Suprapubic skin (tissue), 4 donors: Measurements from ENCODE around the gene SNX8. TPM values are rescaled to one million over a fixed set of nuclear protein-coding genes. Genes with fewer than 3 reads are reported as not detected.

Experiments used
- DNase-seq, 2 donors: peaks; one replicate each; pipeline ENCODE4 v3.0.0-alpha.2; 2019; ENCODE audit warnings: low spot score in 2 of 2
- H3K27ac ChIP-seq: fragments of 200-600 bp; sonication (generic); one replicate; pipeline ENCODE4 v1.5.1; 2019
- H3K27me3 ChIP-seq: fragments of 200-600 bp; sonication (generic); one replicate; pipeline ENCODE4 v1.5.1; 2019
- H3K36me3 ChIP-seq: fragments of 200-600 bp; sonication (generic); one replicate; pipeline ENCODE4 v1.5.1; 2019
- H3K4me1 ChIP-seq: fragments of 200-600 bp; sonication (generic); one replicate; pipeline ENCODE4 v1.5.1; 2019
- H3K4me3 ChIP-seq: fragments of 200-600 bp; sonication (generic); one replicate; pipeline ENCODE4 v1.5.1; 2019; ENCODE audit warnings: mild to moderate bottlenecking
- H3K9me3 ChIP-seq: fragments of 200-600 bp; sonication (generic); one replicate; pipeline ENCODE4 v1.5.1; 2019
- EP300 ChIP-seq: sonication (generic); formaldehyde crosslinking; IDR thresholded peaks from one replicate; pipeline ENCODE4 v1.6.1; 2017; ENCODE audit warnings: antibody characterized with exemption
- POLR2A ChIP-seq, 2 donors: fragments of 450-650 bp; IDR thresholded peaks; one replicate each; pipeline ENCODE4 v1.6.1; 2017; ENCODE audit warnings: antibody characterized with exemption in 2 of 2, mild to moderate bottlenecking in 2 of 2, moderate library complexity in 2 of 2
- POLR2AphosphoS5 ChIP-seq, 3 donors: sonication (generic); formaldehyde crosslinking; IDR thresholded peaks; one replicate each; pipeline ENCODE4 v1.6.1; 2017; ENCODE audit warnings: antibody characterized with exemption in 3 of 3
- WGBS: methylation state at CpG from one replicate; pipeline ENCODE4 v1.1.5; 2018; 5-methylcytosine and 5-hydroxymethylcytosine counted together
- total RNA-seq, 4 donors: library from RNA; depleted of rRNA; stranded (reverse); fragments of >200 nt; gene quantifications; one replicate each; pipeline ENCODE4 v1.1.0, GENCODE V29; 2016
- TF ChIP-seq, protein P1 (sequence below), 2 donors: fragments of 200-600 bp in 1 of 2; fragments of 450-650 bp in 1 of 2; sonication (generic) in 1 of 2; IDR thresholded peaks; one replicate each; pipeline ENCODE4 v1.5.1; 2016 to 2019; ENCODE audit warnings: antibody characterized with exemption in 2 of 2, mild to moderate bottlenecking in 1 of 2, moderate library complexity in 1 of 2

Gene SNX8
- total RNA-seq, 4 donors from 2014 or later: 13.7 to 35.1 (median 19.3) TPM

GRCh38 chr7:2202901-2203765, 111.1 kb downstream of the SNX8 start:
- H3K27ac ChIP-seq: no peak overlapping the region
- DNase-seq: peak; percentile 2 to 57
- no peak overlapping the region for H3K4me3 ChIP-seq
- H3K4me1 ChIP-seq: no peaks in the 10 kb centered on the region
- TF ChIP-seq EP300: no peak
- TF ChIP-seq POLR2AphosphoS5 (IDR thresholded peaks at IDR 0.05): no peak
- TF ChIP-seq, protein P1, sequence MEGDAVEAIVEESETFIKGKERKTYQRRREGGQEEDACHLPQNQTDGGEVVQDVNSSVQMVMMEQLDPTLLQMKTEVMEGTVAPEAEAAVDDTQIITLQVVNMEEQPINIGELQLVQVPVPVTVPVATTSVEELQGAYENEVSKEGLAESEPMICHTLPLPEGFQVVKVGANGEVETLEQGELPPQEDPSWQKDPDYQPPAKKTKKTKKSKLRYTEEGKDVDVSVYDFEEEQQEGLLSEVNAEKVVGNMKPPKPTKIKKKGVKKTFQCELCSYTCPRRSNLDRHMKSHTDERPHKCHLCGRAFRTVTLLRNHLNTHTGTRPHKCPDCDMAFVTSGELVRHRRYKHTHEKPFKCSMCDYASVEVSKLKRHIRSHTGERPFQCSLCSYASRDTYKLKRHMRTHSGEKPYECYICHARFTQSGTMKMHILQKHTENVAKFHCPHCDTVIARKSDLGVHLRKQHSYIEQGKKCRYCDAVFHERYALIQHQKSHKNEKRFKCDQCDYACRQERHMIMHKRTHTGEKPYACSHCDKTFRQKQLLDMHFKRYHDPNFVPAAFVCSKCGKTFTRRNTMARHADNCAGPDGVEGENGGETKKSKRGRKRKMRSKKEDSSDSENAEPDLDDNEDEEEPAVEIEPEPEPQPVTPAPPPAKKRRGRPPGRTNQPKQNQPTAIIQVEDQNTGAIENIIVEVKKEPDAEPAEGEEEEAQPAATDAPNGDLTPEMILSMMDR (IDR thresholded peaks at IDR 0.05): no peak
- TF ChIP-seq POLR2A (IDR thresholded peaks at IDR 0.05): no peak
- H3K27me3 ChIP-seq: no peaks in the 10 kb centered on the region
- no peaks in the 10 kb centered on the region for H3K9me3 ChIP-seq
- peaks cover 37% of the 10 kb centered on the region for H3K36me3 ChIP-seq
- 88% methylated on average over 20 of the region's 20 CpGs for WGBS

DNA sequence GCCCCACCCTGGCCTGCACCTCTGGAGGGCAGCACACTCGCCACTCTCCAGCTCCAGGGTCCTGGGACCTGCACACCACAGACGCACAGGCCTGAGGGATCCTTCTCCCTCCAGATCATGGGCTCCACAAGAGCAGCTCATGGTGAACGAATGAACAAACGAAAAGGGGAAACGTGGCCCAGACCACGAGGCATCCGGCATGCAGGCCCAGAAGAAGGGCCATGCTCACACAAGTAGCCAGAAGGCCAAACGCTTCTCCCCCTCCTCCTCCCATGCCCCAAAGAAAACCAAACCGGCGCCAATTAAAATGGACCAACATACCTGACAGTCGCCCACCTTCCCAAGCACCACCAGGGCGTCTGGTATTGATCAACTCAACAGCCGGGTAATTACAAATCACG, 111.9 kb downstream of the SNX8 start:
- DNase-seq: no peak
- TF ChIP-seq, protein P1 (IDR thresholded peaks at IDR 0.05): no peak
- TF ChIP-seq POLR2A (IDR thresholded peaks at IDR 0.05) (no peak), EP300 (no peak), POLR2AphosphoS5 (IDR thresholded peaks at IDR 0.05) (no peak)
- no peak overlapping the region for H3K4me3 ChIP-seq
- H3K4me1 ChIP-seq: no peaks in the 10 kb centered on the region
- WGBS: 94% methylated on average over 11 of the region's 14 CpGs
- peaks cover 31% of the 10 kb centered on the region for H3K36me3 ChIP-seq
- no peaks in the 10 kb centered on the region for H3K9me3 ChIP-seq
- no peak overlapping the region for H3K27ac ChIP-seq
- H3K27me3 ChIP-seq: no peaks in the 10 kb centered on the region

Other genes starting within 250 kb of the SNX8 start
- gene MAD1L1, start 81.5 kb downstream of the SNX8 start, total RNA-seq: 10 to 100 TPM; 53.2 to 69.8 (median 62.2) TPM
- gene MRM2, start 72.2 kb downstream of the SNX8 start, total RNA-seq: 10 to 100 TPM; 11.3 to 41.8 (median 19.8) TPM
- 10 to 100 TPM; 24.1 to 39.4 (median 28.3) TPM for gene NUDT1, start 72.2 kb downstream of the SNX8 start, total RNA-seq
- gene EIF3B, start 40.4 kb upstream of the SNX8 start, total RNA-seq: 100 to 1,000 TPM; 136 to 158 (median 139) TPM
- gene CHST12, start 89.2 kb upstream of the SNX8 start, total RNA-seq: 10 to 100 TPM in 3 of 4 donors, 1 to 10 TPM in 1; 9.9 to 55.8 (median 24.5) TPM
- not detected for gene GRIFIN, start 162.0 kb upstream of the SNX8 start, total RNA-seq
- 100 to 1,000 TPM; 105 to 198 (median 150) TPM for gene LFNG, start 205.3 kb upstream of the SNX8 start, total RNA-seq
- 10 to 100 TPM; 51.5 to 79.3 (median 63.3) TPM for gene BRAT1, start 241.1 kb upstream of the SNX8 start, total RNA-seq
- 10 to 100 TPM; 10.1 to 18.8 (median 15.7) TPM for gene IQCE, start 244.5 kb upstream of the SNX8 start, total RNA-seq